ENCODE measurements around the gene GCK. TPM values are rescaled to one million over a fixed set of nuclear protein-coding genes. Genes with fewer than 3 reads are reported as not detected.

The GCK gene
- polyA plus RNA-seq, 1 of the 3 experiments (the other 2 are of a cell fraction): 1.6 TPM

Small RNAs within 50 kb of the gene (small RNA-seq; reads per million reads assigned to genes)
- gene RNA5SP230: 0 reads per million in 7 experiments

Other genes starting within 250 kb of the GCK start
- not detected in 2 replicates for gene SPDYE1, start 191.5 kb downstream of the GCK start, polyA plus RNA-seq (2012; rRNA removed)
- 230 and 244 TPM in 2 replicates for gene DBNL, start 144.7 kb downstream of the GCK start, polyA plus RNA-seq (2012; rRNA removed)
- 0.79 and 1.5 TPM in 2 replicates for gene PGAM2, start 123.9 kb downstream of the GCK start, polyA plus RNA-seq (2012; rRNA removed)
- gene POLM, start 106.9 kb downstream of the GCK start, polyA plus RNA-seq (2012; rRNA removed): 17.4 and 23.1 TPM in 2 replicates
- 40.3 and 105 TPM in 2 replicates for gene AEBP1, start 85.1 kb downstream of the GCK start, polyA plus RNA-seq (2012; rRNA removed)
- 163 and 194 TPM in 2 replicates for gene POLD2, start 65.9 kb downstream of the GCK start, polyA plus RNA-seq (2012; rRNA removed)
- 0.47 TPM in 1 of 2 replicates, not detected in the other for gene MYL7, start 48.1 kb downstream of the GCK start, polyA plus RNA-seq (2012; rRNA removed)
- 170 and 213 TPM in 2 replicates for gene YKT6, start 11.5 kb upstream of the GCK start, polyA plus RNA-seq (2012; rRNA removed)
- gene CAMK2B, start 136.2 kb upstream of the GCK start, polyA plus RNA-seq (2012; rRNA removed): 0.10 and 0.20 TPM in 2 replicates

All from SK-N-SH (cell line).